Activated B cell treated with CpG ODN at 0.5 μM for 24 hours (primary cell): ENCODE data around the gene ACSS1. TPM values are rescaled to one million over a fixed set of nuclear protein-coding genes. Genes with fewer than 3 reads are reported as not detected.

Experiments used
- ATAC-seq: fragments of 200-7000 bp; cut with Tn5 transposase; one replicate; pipeline ENCODE4 v1.10.0; 2021; ENCODE audit warnings: low read depth, mild to moderate bottlenecking, moderate library complexity
- CTCF ChIA-PET: fragments of 350-600 bp; sonication (Branson Sonifier 250); formaldehyde crosslinking; loops from one replicate; lab custom pipeline; 2021; ENCODE audit warnings: antibody characterized with exemption; lab: Charles Lee
- POLR2A ChIA-PET: fragments of 350-600 bp; sonication (Branson Sonifier 250); formaldehyde crosslinking; loops from one replicate; lab custom pipeline; 2021; ENCODE audit warnings: antibody characterized with exemption; lab: Charles Lee
- DNase-seq: peaks from one replicate; pipeline ENCODE4 v3.0.0; 2022
- H3K27ac Mint-ChIP-seq: one replicate; pipeline ENCODE4 v1.8.0; 2020; ENCODE audit warnings: mixed read lengths
- H3K27me3 Mint-ChIP-seq: one replicate; pipeline ENCODE4 v1.8.0; 2021; ENCODE audit warnings: mixed read lengths
- H3K36me3 Mint-ChIP-seq: one replicate; pipeline ENCODE4 v1.8.0; 2021; ENCODE audit warnings: low read depth, mixed read lengths
- H3K4me1 Mint-ChIP-seq: one replicate; pipeline ENCODE4 v1.8.0; 2021; ENCODE audit warnings: mixed read lengths
- H3K4me3 Mint-ChIP-seq: one replicate; pipeline ENCODE4 v1.8.0; 2020; ENCODE audit warnings: mild to moderate bottlenecking, mixed read lengths
- H3K9me3 Mint-ChIP-seq: one replicate; pipeline ENCODE4 v1.8.0; 2020; ENCODE audit warnings: mixed read lengths
- intact Hi-C: fragments of 100-400 bp; cut with micrococcal nuclease; formaldehyde crosslinking; loops from one replicate; pipeline ENCODE4 v1.15.1; 2024
- total RNA-seq: library from RNA; stranded (reverse); gene quantifications from 2 replicates; pipeline ENCODE4 v1.2.3, GENCODE V29; 2022
- TF ChIP-seq, protein P1 (sequence below): fragments of 200-600 bp; IDR thresholded peaks from one replicate; pipeline ENCODE4 v1.8.0; 2022; ENCODE audit warnings: antibody characterized with exemption, mild to moderate bottlenecking

Gene ACSS1
- total RNA-seq, 1 donor from 2014 or later = 34.4 TPM

GRCh38 chr20:25038591-25039015 is 19.3 kb downstream of the ACSS1 start:
- Mint-ChIP-seq H3K36me3 (peaks cover 2% of the 10 kb centered on the region), H3K4me3 (no peak overlapping the region), H3K9me3 (no peaks in the 10 kb centered on the region), H3K27me3 (no peaks in the 10 kb centered on the region), H3K4me1 (peaks cover 84% of the 10 kb centered on the region), H3K27ac (peak overlapping the region; percentile 84)
- DNase-seq (no peak), ATAC-seq (no peak)
- ChIA-PET POLR2A (interaction anchor here (1.5 to 4.1 kb wide), 3 partner anchors 14 to 46 kb away, joined by 7 to 40 read pairs (median 14); partner anchors contain the start of genes ACSS1 and APMAP), CTCF (interaction anchor here (2.5 kb wide), 1 partner anchor 44 kb away, joined by 10 read pairs; no protein-coding TSS in a partner anchor)
- intact Hi-C loops = no loop called here
- TF ChIP-seq, protein P1, sequence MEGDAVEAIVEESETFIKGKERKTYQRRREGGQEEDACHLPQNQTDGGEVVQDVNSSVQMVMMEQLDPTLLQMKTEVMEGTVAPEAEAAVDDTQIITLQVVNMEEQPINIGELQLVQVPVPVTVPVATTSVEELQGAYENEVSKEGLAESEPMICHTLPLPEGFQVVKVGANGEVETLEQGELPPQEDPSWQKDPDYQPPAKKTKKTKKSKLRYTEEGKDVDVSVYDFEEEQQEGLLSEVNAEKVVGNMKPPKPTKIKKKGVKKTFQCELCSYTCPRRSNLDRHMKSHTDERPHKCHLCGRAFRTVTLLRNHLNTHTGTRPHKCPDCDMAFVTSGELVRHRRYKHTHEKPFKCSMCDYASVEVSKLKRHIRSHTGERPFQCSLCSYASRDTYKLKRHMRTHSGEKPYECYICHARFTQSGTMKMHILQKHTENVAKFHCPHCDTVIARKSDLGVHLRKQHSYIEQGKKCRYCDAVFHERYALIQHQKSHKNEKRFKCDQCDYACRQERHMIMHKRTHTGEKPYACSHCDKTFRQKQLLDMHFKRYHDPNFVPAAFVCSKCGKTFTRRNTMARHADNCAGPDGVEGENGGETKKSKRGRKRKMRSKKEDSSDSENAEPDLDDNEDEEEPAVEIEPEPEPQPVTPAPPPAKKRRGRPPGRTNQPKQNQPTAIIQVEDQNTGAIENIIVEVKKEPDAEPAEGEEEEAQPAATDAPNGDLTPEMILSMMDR = no peak

- ChIA-PET CTCF (interaction anchor here (2.5 kb wide), 1 partner anchor 43 kb away, joined by 10 read pairs; no protein-coding TSS in a partner anchor), POLR2A (interaction anchor here (1.5 to 4.1 kb wide), 3 partner anchors 15 to 45 kb away, joined by 7 to 40 read pairs (median 14); partner anchors contain the start of genes ACSS1 and APMAP)
- intact Hi-C loops = no loop called here
- Mint-ChIP-seq H3K27me3 (no peaks in the 10 kb centered on the region), H3K36me3 (peaks cover 8% of the 10 kb centered on the region), H3K4me1 (peaks cover 81% of the 10 kb centered on the region), H3K9me3 (no peaks in the 10 kb centered on the region), H3K27ac (peak overlapping the region; percentile 84), H3K4me3 (peak overlapping the region; percentile 20)
- no peak for ATAC-seq
- no peak for DNase-seq
- TF ChIP-seq, protein P1 = no peak
Observed at GRCh38 chr20:25038103-25038410, 19.9 kb downstream of the ACSS1 start.

- intact Hi-C loops = loop anchor here (1.0 kb wide), 1 partner anchor 20 kb away; no protein-coding TSS in a partner anchor
- H3K27ac Mint-ChIP-seq = peak overlapping the region; percentile 84
- ChIA-PET CTCF (interaction anchor here (1.9 to 2.5 kb wide), 2 partner anchors 27 to 43 kb away, joined by 9 to 10 read pairs; no protein-coding TSS in a partner anchor), POLR2A (interaction anchor here (1.1 to 4.1 kb wide), 6 partner anchors 13 to 44 kb away, joined by 3 to 40 read pairs (median 7); partner anchors contain the start of genes ACSS1 and APMAP)
- H3K4me3 Mint-ChIP-seq = peak overlapping the region; percentile 61
- peaks cover 75% of the 10 kb centered on the region for H3K4me1 Mint-ChIP-seq
- no peaks in the 10 kb centered on the region for H3K9me3 Mint-ChIP-seq
- DNase-seq (no peak), ATAC-seq (peak; percentile 88)
- TF ChIP-seq, protein P1 = no peak
- peaks cover 12% of the 10 kb centered on the region for H3K36me3 Mint-ChIP-seq
- no peaks in the 10 kb centered on the region for H3K27me3 Mint-ChIP-seq
Observed at GRCh38 chr20:25037288-25038102, 20.4 kb downstream of the ACSS1 start.

DNA sequence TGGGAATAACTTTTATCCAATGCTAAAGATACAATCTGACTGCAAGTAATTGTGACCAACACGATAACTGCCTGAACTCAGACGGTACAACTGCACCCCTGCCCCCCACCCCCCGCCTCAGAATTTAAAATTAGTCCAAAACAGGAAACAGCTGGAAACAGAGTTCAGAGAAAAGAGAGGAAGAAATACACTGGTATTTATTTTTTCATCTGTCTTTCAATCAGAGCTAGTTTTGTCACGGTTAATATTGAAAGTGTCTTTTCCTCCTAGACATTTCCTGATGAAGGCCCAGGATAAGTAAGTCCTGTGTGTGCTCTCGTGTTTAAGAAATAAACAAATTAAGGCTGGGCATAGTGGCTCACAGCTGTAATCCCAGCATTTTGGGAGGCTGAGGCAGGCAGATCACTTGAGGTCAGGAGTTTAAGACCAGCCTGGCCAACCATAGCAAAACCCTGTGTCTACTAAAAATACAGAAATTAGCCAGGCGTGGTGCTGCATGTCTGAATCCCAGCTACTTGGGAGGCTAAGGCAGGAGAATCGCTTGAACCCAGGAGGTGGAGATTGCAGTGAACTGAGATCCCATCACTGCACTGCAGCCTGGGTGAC is 21.5 kb downstream of the ACSS1 start:
- H3K4me1 Mint-ChIP-seq = peaks cover 67% of the 10 kb centered on the region
- ChIA-PET CTCF (interaction anchor here (1.9 to 2.5 kb wide), 2 partner anchors 28 to 42 kb away, joined by 9 to 10 read pairs; no protein-coding TSS in a partner anchor), POLR2A (interaction anchor here (0.6 to 4.1 kb wide), 6 partner anchors 8 to 26 kb away, joined by 3 to 40 read pairs (median 8); partner anchors contain the start of gene ACSS1)
- TF ChIP-seq, protein P1 = no peak
- no peaks in the 10 kb centered on the region for H3K9me3 Mint-ChIP-seq
- H3K36me3 Mint-ChIP-seq = peaks cover 18% of the 10 kb centered on the region
- H3K4me3 Mint-ChIP-seq = peak overlapping the region; percentile 61
- intact Hi-C loops = no loop called here
- DNase-seq (no peak), ATAC-seq (no peak)
- peak overlapping the region; percentile 84 for H3K27ac Mint-ChIP-seq
- H3K27me3 Mint-ChIP-seq = no peaks in the 10 kb centered on the region
